Measurements from ENCODE around the gene NUCB1. TPM values are rescaled to one million over a fixed set of nuclear protein-coding genes. Genes with fewer than 3 reads are reported as not detected.

The NUCB1 gene
- total and polyA plus RNA-seq, 9 of the 15 experiments (the other 6 are each of a cell fraction or from before 2014, with no cell fraction given): 3.1 to 153 (median 71.7) TPM

DNA sequence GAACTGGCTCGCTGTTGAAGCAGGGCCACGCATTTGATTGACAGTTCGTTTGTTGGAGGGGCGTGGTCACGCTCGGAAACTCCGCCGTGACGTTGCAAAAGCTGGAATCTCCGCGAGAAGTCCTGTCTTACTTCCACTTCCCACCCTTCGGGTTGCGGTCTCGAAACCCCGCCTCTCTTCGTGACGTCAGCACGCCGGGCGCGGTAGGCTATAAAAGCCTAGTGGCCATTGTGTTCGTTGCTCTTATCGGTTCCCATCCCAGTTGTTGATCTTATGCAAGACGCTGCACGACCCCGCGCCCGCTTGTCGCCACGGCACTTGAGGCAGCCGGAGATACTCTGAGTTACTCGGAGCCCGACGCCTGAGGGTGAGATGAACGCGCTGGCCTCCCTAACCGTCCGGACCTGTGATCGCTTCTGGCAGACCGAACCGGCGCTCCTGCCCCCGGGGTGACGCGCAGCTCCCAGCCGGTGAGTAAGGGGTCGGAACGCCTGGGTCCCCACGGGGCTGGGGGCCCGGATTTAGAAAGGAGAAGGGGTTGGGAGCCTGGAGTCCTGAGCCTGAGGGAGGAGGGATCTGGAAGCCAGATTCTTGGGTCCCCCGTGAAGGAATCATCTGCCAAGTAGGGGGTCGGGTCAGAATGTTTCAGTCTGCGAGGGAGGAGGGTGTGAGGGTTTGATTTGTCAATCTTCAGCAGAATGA, 27.8 kb upstream of the NUCB1 start, which contains the start of gene PPP1R15A (continued):
- no peak for TF ChIP-seq ZNF347 (CRISPR knock-in tag; IDR thresholded peaks at IDR 0.05; ENCODE audit: low read depth)
- TF ChIP-seq ZNF780A (CRISPR knock-in tag; IDR thresholded peaks at IDR 0.05): no peak
- no peak for TF ChIP-seq L3MBTL2 (IDR thresholded peaks at IDR 0.05)
- TF ChIP-seq, protein P1, sequence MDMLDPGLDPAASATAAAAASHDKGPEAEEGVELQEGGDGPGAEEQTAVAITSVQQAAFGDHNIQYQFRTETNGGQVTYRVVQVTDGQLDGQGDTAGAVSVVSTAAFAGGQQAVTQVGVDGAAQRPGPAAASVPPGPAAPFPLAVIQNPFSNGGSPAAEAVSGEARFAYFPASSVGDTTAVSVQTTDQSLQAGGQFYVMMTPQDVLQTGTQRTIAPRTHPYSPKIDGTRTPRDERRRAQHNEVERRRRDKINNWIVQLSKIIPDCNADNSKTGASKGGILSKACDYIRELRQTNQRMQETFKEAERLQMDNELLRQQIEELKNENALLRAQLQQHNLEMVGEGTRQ (CRISPR knock-in tag; IDR thresholded peaks at IDR 0.05): no peak
- TF ChIP-seq MAFG (tag; conservative IDR thresholded peaks at IDR 0.05): peak; percentile 94
- TF ChIP-seq ZFX (CRISPR knock-in tag; IDR thresholded peaks at IDR 0.05): no peak; the same call in 1 of the 2 replicates
- TF ChIP-seq, protein P2, sequence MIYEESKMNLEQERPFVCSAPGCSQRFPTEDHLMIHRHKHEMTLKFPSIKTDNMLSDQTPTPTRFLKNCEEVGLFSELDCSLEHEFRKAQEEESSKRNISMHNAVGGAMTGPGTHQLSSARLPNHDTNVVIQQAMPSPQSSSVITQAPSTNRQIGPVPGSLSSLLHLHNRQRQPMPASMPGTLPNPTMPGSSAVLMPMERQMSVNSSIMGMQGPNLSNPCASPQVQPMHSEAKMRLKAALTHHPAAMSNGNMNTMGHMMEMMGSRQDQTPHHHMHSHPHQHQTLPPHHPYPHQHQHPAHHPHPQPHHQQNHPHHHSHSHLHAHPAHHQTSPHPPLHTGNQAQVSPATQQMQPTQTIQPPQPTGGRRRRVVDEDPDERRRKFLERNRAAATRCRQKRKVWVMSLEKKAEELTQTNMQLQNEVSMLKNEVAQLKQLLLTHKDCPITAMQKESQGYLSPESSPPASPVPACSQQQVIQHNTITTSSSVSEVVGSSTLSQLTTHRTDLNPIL (CRISPR knock-in tag; IDR thresholded peaks at IDR 0.05): no peak
- TF ChIP-seq TCF3 (CRISPR knock-in tag; IDR thresholded peaks at IDR 0.05): peak; percentile 68
- TF ChIP-seq, protein P3, sequence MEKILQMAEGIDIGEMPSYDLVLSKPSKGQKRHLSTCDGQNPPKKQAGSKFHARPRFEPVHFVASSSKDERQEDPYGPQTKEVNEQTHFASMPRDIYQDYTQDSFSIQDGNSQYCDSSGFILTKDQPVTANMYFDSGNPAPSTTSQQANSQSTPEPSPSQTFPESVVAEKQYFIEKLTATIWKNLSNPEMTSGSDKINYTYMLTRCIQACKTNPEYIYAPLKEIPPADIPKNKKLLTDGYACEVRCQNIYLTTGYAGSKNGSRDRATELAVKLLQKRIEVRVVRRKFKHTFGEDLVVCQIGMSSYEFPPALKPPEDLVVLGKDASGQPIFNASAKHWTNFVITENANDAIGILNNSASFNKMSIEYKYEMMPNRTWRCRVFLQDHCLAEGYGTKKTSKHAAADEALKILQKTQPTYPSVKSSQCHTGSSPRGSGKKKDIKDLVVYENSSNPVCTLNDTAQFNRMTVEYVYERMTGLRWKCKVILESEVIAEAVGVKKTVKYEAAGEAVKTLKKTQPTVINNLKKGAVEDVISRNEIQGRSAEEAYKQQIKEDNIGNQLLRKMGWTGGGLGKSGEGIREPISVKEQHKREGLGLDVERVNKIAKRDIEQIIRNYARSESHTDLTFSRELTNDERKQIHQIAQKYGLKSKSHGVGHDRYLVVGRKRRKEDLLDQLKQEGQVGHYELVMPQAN (IDR thresholded peaks at IDR 0.05; ENCODE audit: borderline replicate concordance): peak; percentile 80
- no peak for TF ChIP-seq HDGF (IDR thresholded peaks at IDR 0.05)
- no peak for TF ChIP-seq PTTG1 (tag; IDR thresholded peaks at IDR 0.05; ENCODE audit: low read depth)
- no peak for TF ChIP-seq SREBF2 (CRISPR knock-in tag; IDR thresholded peaks at IDR 0.05)
- TF ChIP-seq, protein P4, sequence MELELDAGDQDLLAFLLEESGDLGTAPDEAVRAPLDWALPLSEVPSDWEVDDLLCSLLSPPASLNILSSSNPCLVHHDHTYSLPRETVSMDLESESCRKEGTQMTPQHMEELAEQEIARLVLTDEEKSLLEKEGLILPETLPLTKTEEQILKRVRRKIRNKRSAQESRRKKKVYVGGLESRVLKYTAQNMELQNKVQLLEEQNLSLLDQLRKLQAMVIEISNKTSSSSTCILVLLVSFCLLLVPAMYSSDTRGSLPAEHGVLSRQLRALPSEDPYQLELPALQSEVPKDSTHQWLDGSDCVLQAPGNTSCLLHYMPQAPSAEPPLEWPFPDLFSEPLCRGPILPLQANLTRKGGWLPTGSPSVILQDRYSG (tag; conservative IDR thresholded peaks at IDR 0.05; ENCODE audit: low read depth): no peak
- TF ChIP-seq CBFB (CRISPR knock-in tag; IDR thresholded peaks at IDR 0.05): peak; percentile 91; the same call in 1 of the 2 replicates
- TF ChIP-seq, protein P5, sequence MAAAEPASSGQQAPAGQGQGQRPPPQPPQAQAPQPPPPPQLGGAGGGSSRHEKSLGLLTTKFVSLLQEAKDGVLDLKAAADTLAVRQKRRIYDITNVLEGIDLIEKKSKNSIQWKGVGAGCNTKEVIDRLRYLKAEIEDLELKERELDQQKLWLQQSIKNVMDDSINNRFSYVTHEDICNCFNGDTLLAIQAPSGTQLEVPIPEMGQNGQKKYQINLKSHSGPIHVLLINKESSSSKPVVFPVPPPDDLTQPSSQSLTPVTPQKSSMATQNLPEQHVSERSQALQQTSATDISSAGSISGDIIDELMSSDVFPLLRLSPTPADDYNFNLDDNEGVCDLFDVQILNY (CRISPR knock-in tag; IDR thresholded peaks at IDR 0.05): peak; percentile 56; the same call in 1 of the 2 replicates
- TF ChIP-seq POLR2G (IDR thresholded peaks at IDR 0.05; ENCODE audit: low read depth, low read length): peak; percentile 100
- peak; percentile 97 for TF ChIP-seq RBM22 (IDR thresholded peaks at IDR 0.05; ENCODE audit: low read depth, low read length, poor library complexity, severe bottlenecking)
- TF ChIP-seq ZNF384 (IDR thresholded peaks at IDR 0.05; ENCODE audit: low read depth, low read length): no peak
- no peak for TF ChIP-seq ELF2 (CRISPR knock-in tag; IDR thresholded peaks at IDR 0.05)
- TF ChIP-seq ARID2 (IDR thresholded peaks at IDR 0.05): no peak
